Neural progenitor cell (in vitro differentiated cells): ENCODE data around the gene PJA1.

Experiments
- EZH2phosphoT487 ChIP-seq: fragments of 200-600 bp; sonication (generic); IDR thresholded peaks from 2 replicates; pipeline ENCODE4 v1.6.1; 2017; ENCODE audit warnings: antibody characterized with exemption
- TF ChIP-seq, protein P1 (sequence below): fragments of 200-600 bp; sonication (generic); IDR thresholded peaks from 2 replicates; pipeline ENCODE4 v1.5.1; 2017; ENCODE audit warnings: antibody characterized with exemption, mild to moderate bottlenecking

DNA sequence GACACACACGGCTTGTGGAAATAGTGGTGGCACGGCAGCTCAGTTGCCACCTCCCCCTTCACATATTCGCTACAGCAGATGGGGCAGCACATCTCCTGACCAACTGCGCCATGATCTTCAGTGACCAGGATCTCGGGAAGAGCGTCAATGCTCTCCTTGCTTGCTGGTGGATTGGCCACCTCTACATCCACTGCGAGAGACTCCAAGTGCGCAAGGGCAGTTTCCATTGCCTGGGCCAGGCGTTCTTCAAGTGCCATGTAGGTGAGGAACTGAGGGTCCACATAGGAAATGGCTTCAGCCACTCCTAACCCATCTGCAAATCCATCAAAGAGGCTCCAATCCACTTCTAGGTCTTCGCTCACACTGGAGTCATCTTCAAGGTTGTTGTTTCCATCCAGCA, 3.9 kb downstream of the PJA1 start:
- TF ChIP-seq, protein P1, sequence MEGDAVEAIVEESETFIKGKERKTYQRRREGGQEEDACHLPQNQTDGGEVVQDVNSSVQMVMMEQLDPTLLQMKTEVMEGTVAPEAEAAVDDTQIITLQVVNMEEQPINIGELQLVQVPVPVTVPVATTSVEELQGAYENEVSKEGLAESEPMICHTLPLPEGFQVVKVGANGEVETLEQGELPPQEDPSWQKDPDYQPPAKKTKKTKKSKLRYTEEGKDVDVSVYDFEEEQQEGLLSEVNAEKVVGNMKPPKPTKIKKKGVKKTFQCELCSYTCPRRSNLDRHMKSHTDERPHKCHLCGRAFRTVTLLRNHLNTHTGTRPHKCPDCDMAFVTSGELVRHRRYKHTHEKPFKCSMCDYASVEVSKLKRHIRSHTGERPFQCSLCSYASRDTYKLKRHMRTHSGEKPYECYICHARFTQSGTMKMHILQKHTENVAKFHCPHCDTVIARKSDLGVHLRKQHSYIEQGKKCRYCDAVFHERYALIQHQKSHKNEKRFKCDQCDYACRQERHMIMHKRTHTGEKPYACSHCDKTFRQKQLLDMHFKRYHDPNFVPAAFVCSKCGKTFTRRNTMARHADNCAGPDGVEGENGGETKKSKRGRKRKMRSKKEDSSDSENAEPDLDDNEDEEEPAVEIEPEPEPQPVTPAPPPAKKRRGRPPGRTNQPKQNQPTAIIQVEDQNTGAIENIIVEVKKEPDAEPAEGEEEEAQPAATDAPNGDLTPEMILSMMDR: no peak
- TF ChIP-seq EZH2phosphoT487: no peak
